Activated CD4-positive, alpha-beta T cell treated with anti-CD3 and anti-CD28 coated beads, Interleukin-2, Interleukin-4, amounts not matched to agents 100 ng/mL and 50 ng/mL, durations not matched to agents 16 hours and 8 hours (primary cell): ENCODE measurements around the gene SLN.
"Not testable (repeated sequence)": the region's sequence is repeated elsewhere in the genome, so short reads cannot be mapped to it uniquely, and the experiment has no call there.

Source experiments
- DNase-seq: peaks from one replicate; pipeline ENCODE4 v3.0.0-alpha.2; 2020; ENCODE audit warnings: low spot score

Gene SLN

GRCh38 chr11:107711861-107712755, at the start of gene SLN:
Gene SLN (minus strand): TSS chr11:107712056.
- no peak for DNase-seq

- DNase-seq, result not testable (repeated sequence)
Measured at GRCh38 chr11:107758719-107759355, 47.0 kb upstream of the SLN start.

GRCh38 chr11:107757661-107758060, 45.8 kb upstream of the SLN start:
- DNase-seq, result no peak

GRCh38 chr11:107756553-107756952, 44.7 kb upstream of the SLN start:
- DNase-seq, result no peak

- no peak for DNase-seq
Measured at GRCh38 chr11:107752949-107753822, 41.3 kb upstream of the SLN start.

GRCh38 chr11:107752508-107752907, 40.7 kb upstream of the SLN start:
- no peak for DNase-seq

GRCh38 chr11:107751082-107751481, 39.2 kb upstream of the SLN start:
- no peak for DNase-seq

GRCh38 chr11:107750313-107750712, 38.5 kb upstream of the SLN start:
- DNase-seq, result no peak

GRCh38 chr11:107747622-107748021, 35.8 kb upstream of the SLN start:
- DNase-seq, result no peak

- DNase-seq, result no peak
Measured at GRCh38 chr11:107744736-107745135, 32.9 kb upstream of the SLN start.

GRCh38 chr11:107743191-107743590, 31.3 kb upstream of the SLN start:
- no peak for DNase-seq

GRCh38 chr11:107741044-107741823, 29.4 kb upstream of the SLN start:
- DNase-seq, result peak; percentile 36

GRCh38 chr11:107740271-107740670, 28.4 kb upstream of the SLN start:
- DNase-seq, result no peak

GRCh38 chr11:107736546-107736945, 24.7 kb upstream of the SLN start:
- DNase-seq, result no peak

- no peak for DNase-seq
Measured at GRCh38 chr11:107733518-107733917, 21.7 kb upstream of the SLN start.

GRCh38 chr11:107732689-107733051, 20.8 kb upstream of the SLN start:
- no peak for DNase-seq

GRCh38 chr11:107731941-107732688, 20.3 kb upstream of the SLN start:
- DNase-seq, result no peak

GRCh38 chr11:107722662-107723061, 10.8 kb upstream of the SLN start:
- DNase-seq, result no peak

- no peak for DNase-seq
Measured at GRCh38 chr11:107721207-107721606, 9.4 kb upstream of the SLN start.

GRCh38 chr11:107720303-107720774, 8.5 kb upstream of the SLN start:
- DNase-seq, result no peak
